PC-3 (cell line): Measurements from ENCODE around the gene OGDH. TPM values are rescaled to one million over a fixed set of nuclear protein-coding genes. Genes with fewer than 3 reads are reported as not detected.
A peak's percentile ranks its signal among the peaks of the same experiment; 100 is the strongest.

Experiments
- ATAC-seq: fragments of 200-7000 bp; cut with Tn5 transposase; 2 replicates; pipeline ENCODE4 v1.9.1; 2020; ENCODE audit warnings: mild to moderate bottlenecking, moderate library complexity
- BruUV-seq: library from RNA; stranded (reverse); fragments of 400-500 nt; replicated peaks from 2 replicates; lab custom pipeline; 2021; lab: Mats Ljungman, UMichigan
- CTCF ChIA-PET: fragments of 300-600 bp; sonication (Branson Sonifier 250); formaldehyde crosslinking; loops from one replicate; lab custom pipeline; 2022; ENCODE audit warnings: antibody characterized with exemption; lab: Charles Lee
- POLR2A ChIA-PET: fragments of 300-600 bp; sonication (Branson Sonifier 250); formaldehyde crosslinking; loops from one replicate; lab custom pipeline; 2022; ENCODE audit warnings: antibody characterized with exemption; ENCODE audit not compliant: unreplicated experiment; lab: Charles Lee
- DNase-seq: peaks from one replicate; pipeline ENCODE4 v3.0.0-alpha.2; 2015
- H2AFZ ChIP-seq: fragments of 300-600 bp; sonication (generic); 2 replicates; pipeline ENCODE4 v1.6.0; 2016; ENCODE audit warnings: antibody characterized with exemption, low read length
- H3F3A ChIP-seq: fragments of 300-600 bp; sonication (generic); one replicate; pipeline ENCODE4 v1.6.0; 2017; ENCODE audit warnings: antibody characterized with exemption, low read length, control low read depth, mild to moderate bottlenecking; ENCODE audit not compliant: unreplicated experiment
- H3K27ac ChIP-seq: fragments of 300-600 bp; sonication (generic); 2 replicates; pipeline ENCODE4 v1.5.1; 2016; ENCODE audit warnings: mild to moderate bottlenecking, low read length
- H3K27me3 ChIP-seq: fragments of 300-600 bp; sonication (generic); 2 replicates; pipeline ENCODE4 v1.6.1; 2016; ENCODE audit warnings: low read length, mixed read lengths
- H3K36me3 ChIP-seq: fragments of 300-600 bp; sonication (generic); 2 replicates; pipeline ENCODE4 v1.6.1; 2016; ENCODE audit warnings: low read depth, mixed run types, low read length, mixed read lengths
- H3K4me1 ChIP-seq: fragments of 300-600 bp; sonication (generic); 2 replicates; pipeline ENCODE4 v1.5.1; 2016; ENCODE audit warnings: low read length; ENCODE audit not compliant: insufficient read depth
- H3K4me2 ChIP-seq: fragments of 300-600 bp; sonication (generic); 2 replicates; pipeline ENCODE4 v1.6.0; 2016; ENCODE audit warnings: low read length
- H3K4me3 ChIP-seq: fragments of 300-600 bp; sonication (generic); 2 replicates; pipeline ENCODE4 v1.5.1; 2016; ENCODE audit warnings: mild to moderate bottlenecking, low read length, mixed read lengths
- H3K79me2 ChIP-seq: fragments of 300-600 bp; sonication (generic); 2 replicates; pipeline ENCODE4 v1.6.1; 2017; ENCODE audit warnings: low read length, mixed read lengths
- H3K9ac ChIP-seq: fragments of 300-600 bp; sonication (generic); 2 replicates; pipeline ENCODE4 v1.6.0; 2016; ENCODE audit warnings: mild to moderate bottlenecking, low read length
- H3K9me2 ChIP-seq: fragments of 300-600 bp; sonication (generic); replicated peaks from 2 replicates; pipeline ENCODE4 v1.6.1; 2016; ENCODE audit warnings: mixed run types, low read length, mixed read lengths
- H3K9me3 ChIP-seq: fragments of 300-600 bp; sonication (generic); 2 replicates; pipeline ENCODE4 v1.6.1; 2016; ENCODE audit warnings: low read length, mixed read lengths
- H4K20me1 ChIP-seq: fragments of 300-600 bp; sonication (generic); 2 replicates; pipeline ENCODE4 v1.6.1; 2016; ENCODE audit warnings: low read length, mixed read lengths
- CTCF ChIP-seq: fragments of 300-600 bp; sonication (generic); conservative IDR thresholded peaks from 2 replicates; pipeline ENCODE4 v1.5.1; 2017; ENCODE audit warnings: antibody characterized with exemption, low read depth, mild to moderate bottlenecking, low read length
- EZH2 ChIP-seq: fragments of 300-600 bp; sonication (generic); IDR thresholded peaks from one replicate; pipeline ENCODE4 v1.6.1; 2017; ENCODE audit warnings: antibody characterized with exemption, mild to moderate bottlenecking, low read length; ENCODE audit not compliant: unreplicated experiment
- EZH2phosphoT487 ChIP-seq: fragments of 300-600 bp; sonication (generic); IDR thresholded peaks from 2 replicates; pipeline ENCODE4 v1.6.1; 2018; ENCODE audit warnings: mild to moderate bottlenecking, antibody characterized with exemption, low read length, borderline replicate concordance
- intact Hi-C: fragments of 100-400 bp; cut with micrococcal nuclease; formaldehyde crosslinking; loops from 2 replicates; pipeline ENCODE4 v1.9.0; 2023
- total RNA-seq: library from RNA; depleted of rRNA; stranded (reverse); fragments of >200 nt; gene quantifications from 2 replicates; pipeline ENCODE4 v1.2.3, GENCODE V29; 2014

OGDH gene
- total RNA-seq, 1 experiment from 2014 or later, result 66.2 TPM

DNA sequence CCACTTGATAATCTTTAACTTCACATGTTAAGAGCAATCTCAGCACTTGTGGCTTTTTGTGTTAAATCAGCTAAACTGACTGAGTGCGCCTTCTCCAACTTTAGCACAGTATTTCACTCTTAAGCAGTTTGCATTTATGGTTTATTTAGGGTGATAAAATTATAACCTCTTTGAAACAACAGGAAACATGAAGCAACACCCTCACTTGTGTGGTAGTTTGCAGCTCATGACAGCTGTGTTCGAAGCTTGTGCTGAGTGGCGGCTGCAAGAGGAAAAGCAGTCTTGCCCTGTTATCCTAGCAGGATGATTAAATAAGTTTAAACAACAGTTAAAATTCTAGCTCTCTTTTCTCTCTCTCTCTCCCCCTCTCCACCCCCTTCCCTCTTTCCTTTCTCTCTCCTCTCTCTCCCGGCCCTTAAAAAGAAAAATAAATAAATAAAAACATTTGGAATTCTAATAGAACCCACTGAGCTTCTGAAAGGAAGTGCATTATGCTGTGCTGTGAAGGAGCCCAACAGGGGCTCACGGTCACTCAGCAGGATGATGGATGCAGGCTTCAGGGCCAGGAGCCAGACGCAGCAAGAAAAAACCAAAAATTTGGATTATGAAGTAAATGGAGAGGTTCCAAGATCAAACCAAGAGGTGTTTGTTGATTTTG, 25.2 kb downstream of the OGDH start:
- Histone ChIP-seq H3K27me3 (no peaks in the 10 kb centered on the region), H3K9me3 (no peaks in the 10 kb centered on the region), H3K36me3 (peaks cover 6% of the 10 kb centered on the region; the same call in 1 of the 2 replicates), H3K4me2 (no peak overlapping the region), H2AFZ (no peak overlapping the region), H3K4me1 (peaks cover 39% of the 10 kb centered on the region), H3K9me2 (no peaks in the 10 kb centered on the region), H3K27ac (peak overlapping the region; percentile 98), H3F3A (no peaks in the 10 kb centered on the region), H3K4me3 (no peak overlapping the region), H3K79me2 (peaks cover 31% of the 10 kb centered on the region), H3K9ac (peak overlapping the region; percentile 86; the same call in 1 of the 2 replicates), H4K20me1 (no peaks in the 10 kb centered on the region)
- intact Hi-C loops, result loop anchor here (5.0 to 10.0 kb wide), 2 partner anchors 63 to 166 kb away; partner anchors contain the start of gene PPIA
- no peak for DNase-seq
- no TSS peak for BruUV-seq
- ChIA-PET POLR2A (interaction anchor here (0.6 kb wide), 1 partner anchor 380 kb away, joined by 3 read pairs; no protein-coding TSS in a partner anchor), CTCF (no interaction called here)
- ATAC-seq, result no peak
- TF ChIP-seq CTCF (no peak), EZH2 (no peak), EZH2phosphoT487 (no peak)

DNA sequence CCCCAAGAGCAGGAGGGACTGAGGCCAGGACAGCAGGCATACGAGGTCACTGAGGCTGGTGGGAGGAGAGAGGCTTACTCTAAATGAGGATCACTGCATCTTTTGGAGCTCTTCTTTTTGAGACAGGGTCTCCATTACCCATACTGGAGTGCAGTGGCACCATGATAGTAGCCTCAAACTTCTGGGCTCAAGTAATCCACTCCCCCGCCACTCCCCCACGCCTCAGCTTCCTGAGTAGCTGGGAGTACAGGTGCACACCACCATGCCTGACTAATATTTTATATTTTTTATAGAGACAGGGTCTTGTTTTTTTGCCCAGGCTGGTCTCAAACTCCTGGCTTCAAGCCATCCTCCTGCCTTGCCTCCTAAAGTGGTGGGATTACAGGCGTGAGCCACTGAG, 25.8 kb downstream of the OGDH start:
- no peak overlapping the region for H3K4me3 ChIP-seq
- ChIA-PET CTCF (no interaction called here), POLR2A (interaction anchor here (0.6 kb wide), 1 partner anchor 379 kb away, joined by 3 read pairs; no protein-coding TSS in a partner anchor)
- peaks cover 37% of the 10 kb centered on the region for H3K79me2 ChIP-seq
- ATAC-seq, result no peak
- TF ChIP-seq EZH2, result no peak
- no peak for TF ChIP-seq EZH2phosphoT487
- no peak for TF ChIP-seq CTCF
- H3K27me3 ChIP-seq, result no peaks in the 10 kb centered on the region
- no peak overlapping the region for H2AFZ ChIP-seq
- H3K4me2 ChIP-seq, result no peak overlapping the region
- no peaks in the 10 kb centered on the region for H3K9me2 ChIP-seq
- H3K27ac ChIP-seq, result peak overlapping the region; percentile 98
- H3F3A ChIP-seq, result no peaks in the 10 kb centered on the region
- peaks cover 4% of the 10 kb centered on the region; the same call in 1 of the 2 replicates for H3K36me3 ChIP-seq
- no TSS peak for BruUV-seq
- DNase-seq, result no peak
- H3K4me1 ChIP-seq, result peaks cover 46% of the 10 kb centered on the region
- no peaks in the 10 kb centered on the region for H4K20me1 ChIP-seq
- no peaks in the 10 kb centered on the region for H3K9me3 ChIP-seq
- intact Hi-C loops, result loop anchor here (5.0 to 10.0 kb wide), 2 partner anchors 63 to 165 kb away; partner anchors contain the start of gene PPIA
- H3K9ac ChIP-seq, result peak overlapping the region; percentile 86; the same call in 1 of the 2 replicates
